HepG2 (cell line): ENCODE measurements around the gene FGGY. TPM values are rescaled to one million over a fixed set of nuclear protein-coding genes. Genes with fewer than 3 reads are reported as not detected.

Experiments used
- HDAC1 ChIP-seq: sonication (generic); formaldehyde crosslinking; IDR thresholded peaks from 2 replicates; pipeline ENCODE4 v1.5.1; 2020; ENCODE audit warnings: mild to moderate bottlenecking, missing genetic modification reagents
- ZNF451 ChIP-seq: sonication (generic); formaldehyde crosslinking; IDR thresholded peaks from 2 replicates; pipeline ENCODE4 v1.5.0; 2020; ENCODE audit warnings: mild to moderate bottlenecking, missing genetic modification reagents
- polyA plus RNA-seq, 8 experiments: library from polyadenylated mRNA; depleted of rRNA in 3 of 8; stranded (reverse) in 7 of 8; unstranded in 1 of 8; fragments of >200 nt; fragmentation: Illumina TruSeq in 4 of 8; extraction: Trizol in 4 of 8; gene quantifications; 2 replicates each; pipeline versions ENCODE4 v1.2.1 to v1.2.3, GENCODE V29; 2011 to 2016; ENCODE audit warnings: low read depth in 4 of 8, missing spikeins in 1 of 8, mixed read lengths in 1 of 8; ENCODE audit not compliant: insufficient read depth in 1 of 8
- total RNA-seq, 5 experiments: library from RNA; depleted of rRNA; stranded (reverse); fragments of >200 nt; fragmentation: Illumina TruSeq; extraction: Trizol; gene quantifications; 2 replicates each; pipeline ENCODE4 v1.2.3, GENCODE V29; 2016; ENCODE audit warnings: low read depth in 1 of 5
- TF ChIP-seq, protein P1 (sequence below): sonication (generic); formaldehyde crosslinking; IDR thresholded peaks from 2 replicates; pipeline ENCODE4 v1.4.0; 2020; ENCODE audit warnings: mild to moderate bottlenecking, missing genetic modification reagents
- TF ChIP-seq, protein P2 (sequence below): sonication (generic); formaldehyde crosslinking; IDR thresholded peaks from 2 replicates; pipeline ENCODE4 v1.4.0; 2020; ENCODE audit warnings: mild to moderate bottlenecking, missing genetic modification reagents
- TF ChIP-seq, protein P3 (sequence below): sonication (generic); formaldehyde crosslinking; IDR thresholded peaks from 2 replicates; pipeline ENCODE4 v1.4.0; 2020; ENCODE audit warnings: missing genetic modification reagents
- TF ChIP-seq, protein P4 (sequence below): sonication (generic); formaldehyde crosslinking; IDR thresholded peaks from 2 replicates; pipeline ENCODE4 v1.4.0; 2020; ENCODE audit warnings: missing genetic modification reagents, borderline replicate concordance

FGGY gene
- total and polyA plus RNA-seq, 2 of the 13 experiments (the other 11 are each of a cell fraction or from before 2014, with no cell fraction given), result 15.7 to 27.5 TPM

DNA sequence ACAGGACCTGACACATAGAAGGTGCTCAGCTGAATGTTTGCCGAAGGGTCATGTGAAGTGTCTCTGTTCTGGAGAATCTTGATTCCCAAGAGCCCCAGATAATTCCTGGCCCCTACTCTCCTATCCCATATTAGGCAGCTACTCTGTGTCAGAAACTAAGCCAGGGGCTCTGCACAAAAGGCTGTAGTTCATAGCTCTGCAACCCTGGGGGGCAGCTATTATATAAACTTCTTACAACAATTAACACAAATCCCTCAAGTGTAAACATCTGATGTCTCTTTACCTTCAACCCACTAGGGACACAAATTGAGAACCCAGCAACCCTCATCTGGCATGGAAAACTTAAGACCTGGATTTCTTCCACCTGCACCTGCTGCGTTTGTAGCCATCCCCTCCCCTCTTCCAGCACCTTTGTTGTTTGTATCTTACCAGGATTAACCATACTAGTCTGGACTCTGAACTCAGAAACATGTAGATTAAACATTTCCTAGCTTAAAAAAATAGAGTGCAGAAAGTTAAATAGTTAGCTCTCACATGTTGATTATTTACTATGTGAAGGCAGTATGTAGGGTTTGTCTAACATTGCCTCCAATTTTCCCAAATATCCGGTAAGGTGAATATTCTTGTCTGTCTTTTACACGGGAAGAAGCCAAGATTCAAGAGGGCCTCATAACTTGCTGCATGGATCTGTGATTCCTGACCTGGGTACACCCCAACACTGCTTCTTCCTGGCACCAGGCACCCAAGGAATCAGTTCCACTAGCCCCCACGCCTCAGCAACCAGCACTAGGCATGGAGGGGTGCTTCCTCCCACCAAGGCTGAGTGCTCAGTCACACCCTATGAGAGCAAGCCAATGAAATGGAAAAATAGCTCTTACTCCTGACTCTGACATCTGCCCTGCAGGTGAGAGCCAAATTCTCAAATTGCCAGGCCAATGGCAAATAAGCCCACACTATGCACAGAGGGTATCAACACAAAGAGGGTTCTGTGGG, 297.2 kb downstream of the FGGY start (continued):
- TF ChIP-seq, protein P1, sequence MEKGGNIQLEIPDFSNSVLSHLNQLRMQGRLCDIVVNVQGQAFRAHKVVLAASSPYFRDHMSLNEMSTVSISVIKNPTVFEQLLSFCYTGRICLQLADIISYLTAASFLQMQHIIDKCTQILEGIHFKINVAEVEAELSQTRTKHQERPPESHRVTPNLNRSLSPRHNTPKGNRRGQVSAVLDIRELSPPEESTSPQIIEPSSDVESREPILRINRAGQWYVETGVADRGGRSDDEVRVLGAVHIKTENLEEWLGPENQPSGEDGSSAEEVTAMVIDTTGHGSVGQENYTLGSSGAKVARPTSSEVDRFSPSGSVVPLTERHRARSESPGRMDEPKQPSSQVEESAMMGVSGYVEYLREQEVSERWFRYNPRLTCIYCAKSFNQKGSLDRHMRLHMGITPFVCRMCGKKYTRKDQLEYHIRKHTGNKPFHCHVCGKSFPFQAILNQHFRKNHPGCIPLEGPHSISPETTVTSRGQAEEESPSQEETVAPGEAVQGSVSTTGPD (CRISPR knock-in tag), result peak; percentile 53; the same call in 1 of the 2 replicates
- TF ChIP-seq, protein P2, sequence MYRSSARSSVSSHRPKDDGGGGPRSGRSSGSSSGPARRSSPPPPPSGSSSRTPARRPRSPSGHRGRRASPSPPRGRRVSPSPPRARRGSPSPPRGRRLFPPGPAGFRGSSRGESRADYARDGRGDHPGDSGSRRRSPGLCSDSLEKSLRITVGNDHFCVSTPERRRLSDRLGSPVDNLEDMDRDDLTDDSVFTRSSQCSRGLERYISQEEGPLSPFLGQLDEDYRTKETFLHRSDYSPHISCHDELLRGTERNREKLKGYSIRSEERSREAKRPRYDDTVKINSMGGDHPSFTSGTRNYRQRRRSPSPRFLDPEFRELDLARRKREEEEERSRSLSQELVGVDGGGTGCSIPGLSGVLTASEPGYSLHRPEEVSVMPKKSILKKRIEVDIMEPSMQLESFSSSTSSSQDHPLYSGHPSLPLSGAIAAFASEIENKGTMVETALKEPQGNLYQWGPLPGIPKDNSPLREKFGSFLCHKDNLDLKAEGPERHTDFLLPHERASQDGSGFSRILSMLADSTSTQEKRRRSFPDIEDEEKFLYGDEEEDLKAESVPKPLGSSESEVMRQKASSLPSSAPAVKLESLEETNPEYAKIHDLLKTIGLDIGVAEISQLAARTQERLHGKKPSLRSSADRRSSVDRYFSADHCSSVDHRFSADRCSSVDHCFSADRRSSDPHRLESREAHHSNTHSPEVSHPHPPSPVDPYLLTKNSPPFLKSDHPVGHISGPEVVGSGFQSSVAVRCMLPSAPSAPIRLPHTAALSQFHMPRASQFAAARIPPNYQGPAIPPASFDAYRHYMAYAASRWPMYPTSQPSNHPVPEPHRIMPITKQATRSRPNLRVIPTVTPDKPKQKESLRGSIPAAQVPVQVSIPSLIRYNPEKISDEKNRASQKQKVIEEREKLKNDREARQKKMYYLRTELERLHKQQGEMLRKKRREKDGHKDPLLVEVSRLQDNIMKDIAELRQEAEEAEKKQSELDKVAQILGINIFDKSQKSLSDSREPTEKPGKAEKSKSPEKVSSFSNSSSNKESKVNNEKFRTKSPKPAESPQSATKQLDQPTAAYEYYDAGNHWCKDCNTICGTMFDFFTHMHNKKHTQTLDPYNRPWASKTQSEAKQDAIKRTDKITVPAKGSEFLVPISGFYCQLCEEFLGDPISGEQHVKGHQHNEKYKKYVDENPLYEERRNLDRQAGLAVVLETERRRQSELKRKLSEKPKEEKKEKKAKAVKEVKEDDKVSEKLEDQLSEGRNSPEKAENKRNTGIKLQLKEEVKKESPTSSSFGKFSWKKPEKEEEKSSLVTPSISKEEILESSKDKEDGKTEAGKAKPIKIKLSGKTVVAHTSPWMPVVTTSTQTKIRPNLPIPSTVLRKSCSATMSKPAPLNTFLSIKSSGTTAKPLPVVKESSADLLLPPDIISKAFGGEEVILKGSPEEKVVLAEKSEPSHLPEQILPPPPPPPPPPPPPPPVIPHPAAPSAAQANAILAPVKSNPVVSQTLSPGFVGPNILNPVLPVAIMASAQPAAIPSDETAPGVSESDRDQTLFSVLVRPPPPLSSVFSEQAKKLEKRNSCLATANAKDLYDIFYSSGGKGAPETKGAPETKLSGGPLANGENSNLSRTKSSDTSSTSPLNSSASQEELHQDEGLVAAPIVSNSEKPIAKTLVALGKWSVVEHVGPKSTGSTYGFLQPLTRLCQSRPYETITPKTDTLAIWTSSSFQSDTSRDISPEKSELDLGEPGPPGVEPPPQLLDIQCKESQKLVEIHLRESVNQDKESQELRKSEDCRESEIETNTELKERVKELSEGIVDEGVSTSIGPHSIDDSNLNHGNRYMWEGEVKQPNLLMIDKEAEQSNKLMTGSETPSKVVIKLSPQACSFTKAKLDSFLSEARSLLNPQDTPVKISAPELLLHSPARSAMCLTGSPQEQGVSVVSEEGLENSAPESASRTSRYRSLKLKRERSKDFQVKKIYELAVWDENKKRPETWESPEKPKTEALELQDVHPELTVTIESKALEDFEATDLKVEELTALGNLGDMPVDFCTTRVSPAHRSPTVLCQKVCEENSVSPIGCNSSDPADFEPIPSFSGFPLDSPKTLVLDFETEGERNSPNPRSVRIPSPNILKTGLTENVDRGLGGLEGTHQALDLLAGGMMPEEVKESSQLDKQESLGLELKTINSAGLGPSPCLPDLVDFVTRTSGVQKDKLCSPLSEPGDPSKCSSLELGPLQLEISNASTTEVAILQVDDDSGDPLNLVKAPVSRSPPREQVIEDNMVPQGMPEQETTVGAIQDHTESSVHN, result no peak
- TF ChIP-seq, protein P3, sequence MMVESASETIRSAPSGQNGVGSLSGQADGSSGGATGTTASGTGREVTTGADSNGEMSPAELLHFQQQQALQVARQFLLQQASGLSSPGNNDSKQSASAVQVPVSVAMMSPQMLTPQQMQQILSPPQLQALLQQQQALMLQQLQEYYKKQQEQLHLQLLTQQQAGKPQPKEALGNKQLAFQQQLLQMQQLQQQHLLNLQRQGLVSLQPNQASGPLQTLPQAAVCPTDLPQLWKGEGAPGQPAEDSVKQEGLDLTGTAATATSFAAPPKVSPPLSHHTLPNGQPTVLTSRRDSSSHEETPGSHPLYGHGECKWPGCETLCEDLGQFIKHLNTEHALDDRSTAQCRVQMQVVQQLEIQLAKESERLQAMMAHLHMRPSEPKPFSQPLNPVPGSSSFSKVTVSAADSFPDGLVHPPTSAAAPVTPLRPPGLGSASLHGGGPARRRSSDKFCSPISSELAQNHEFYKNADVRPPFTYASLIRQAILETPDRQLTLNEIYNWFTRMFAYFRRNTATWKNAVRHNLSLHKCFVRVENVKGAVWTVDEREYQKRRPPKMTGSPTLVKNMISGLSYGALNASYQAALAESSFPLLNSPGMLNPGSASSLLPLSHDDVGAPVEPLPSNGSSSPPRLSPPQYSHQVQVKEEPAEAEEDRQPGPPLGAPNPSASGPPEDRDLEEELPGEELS, result peak; percentile 62; the same call in 1 of the 2 replicates
- peak; percentile 48; the same call in 1 of the 2 replicates for TF ChIP-seq HDAC1 (CRISPR knock-in tag)
- 0 out of 2 replicates have a peak, but pooled peaks have one; percentile 38 for TF ChIP-seq ZNF451
- TF ChIP-seq, protein P4, sequence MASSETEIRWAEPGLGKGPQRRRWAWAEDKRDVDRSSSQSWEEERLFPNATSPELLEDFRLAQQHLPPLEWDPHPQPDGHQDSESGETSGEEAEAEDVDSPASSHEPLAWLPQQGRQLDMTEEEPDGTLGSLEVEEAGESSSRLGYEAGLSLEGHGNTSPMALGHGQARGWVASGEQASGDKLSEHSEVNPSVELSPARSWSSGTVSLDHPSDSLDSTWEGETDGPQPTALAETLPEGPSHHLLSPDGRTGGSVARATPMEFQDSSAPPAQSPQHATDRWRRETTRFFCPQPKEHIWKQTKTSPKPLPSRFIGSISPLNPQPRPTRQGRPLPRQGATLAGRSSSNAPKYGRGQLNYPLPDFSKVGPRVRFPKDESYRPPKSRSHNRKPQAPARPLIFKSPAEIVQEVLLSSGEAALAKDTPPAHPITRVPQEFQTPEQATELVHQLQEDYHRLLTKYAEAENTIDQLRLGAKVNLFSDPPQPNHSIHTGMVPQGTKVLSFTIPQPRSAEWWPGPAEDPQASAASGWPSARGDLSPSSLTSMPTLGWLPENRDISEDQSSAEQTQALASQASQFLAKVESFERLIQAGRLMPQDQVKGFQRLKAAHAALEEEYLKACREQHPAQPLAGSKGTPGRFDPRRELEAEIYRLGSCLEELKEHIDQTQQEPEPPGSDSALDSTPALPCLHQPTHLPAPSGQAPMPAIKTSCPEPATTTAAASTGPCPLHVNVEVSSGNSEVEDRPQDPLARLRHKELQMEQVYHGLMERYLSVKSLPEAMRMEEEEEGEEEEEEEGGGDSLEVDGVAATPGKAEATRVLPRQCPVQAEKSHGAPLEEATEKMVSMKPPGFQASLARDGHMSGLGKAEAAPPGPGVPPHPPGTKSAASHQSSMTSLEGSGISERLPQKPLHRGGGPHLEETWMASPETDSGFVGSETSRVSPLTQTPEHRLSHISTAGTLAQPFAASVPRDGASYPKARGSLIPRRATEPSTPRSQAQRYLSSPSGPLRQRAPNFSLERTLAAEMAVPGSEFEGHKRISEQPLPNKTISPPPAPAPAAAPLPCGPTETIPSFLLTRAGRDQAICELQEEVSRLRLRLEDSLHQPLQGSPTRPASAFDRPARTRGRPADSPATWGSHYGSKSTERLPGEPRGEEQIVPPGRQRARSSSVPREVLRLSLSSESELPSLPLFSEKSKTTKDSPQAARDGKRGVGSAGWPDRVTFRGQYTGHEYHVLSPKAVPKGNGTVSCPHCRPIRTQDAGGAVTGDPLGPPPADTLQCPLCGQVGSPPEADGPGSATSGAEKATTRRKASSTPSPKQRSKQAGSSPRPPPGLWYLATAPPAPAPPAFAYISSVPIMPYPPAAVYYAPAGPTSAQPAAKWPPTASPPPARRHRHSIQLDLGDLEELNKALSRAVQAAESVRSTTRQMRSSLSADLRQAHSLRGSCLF (CRISPR knock-in tag), result no peak
